Neural progenitor cell (in vitro differentiated cells): ENCODE data around the gene G3BP2. TPM values are rescaled to one million over a fixed set of nuclear protein-coding genes. Genes with fewer than 3 reads are reported as not detected.

ENCODE experiments used
- DNase-seq: peaks from one replicate; pipeline ENCODE4 v3.0.0-alpha.2; 2016; ENCODE audit warnings: low spot score
- H2AFZ ChIP-seq: fragments of 200-600 bp; sonication (generic); replicated peaks from 2 replicates; pipeline ENCODE4 v1.6.1; 2016; ENCODE audit warnings: antibody characterized with exemption
- H3F3A ChIP-seq: fragments of 200-600 bp; sonication (generic); 2 replicates; pipeline ENCODE4 v1.6.1; 2016; ENCODE audit warnings: antibody characterized with exemption, low read depth
- H3K27ac ChIP-seq: fragments of 200-600 bp; sonication (generic); 2 replicates; pipeline ENCODE4 v1.5.1; 2016; ENCODE audit warnings: mild to moderate bottlenecking
- H3K27me3 ChIP-seq: fragments of 200-600 bp; sonication (generic); 2 replicates; pipeline ENCODE4 v1.6.1; 2016; ENCODE audit warnings: mild to moderate bottlenecking, moderate library complexity
- H3K36me3 ChIP-seq: fragments of 200-600 bp; sonication (generic); 2 replicates; pipeline ENCODE4 v1.5.1; 2016
- H3K4me1 ChIP-seq: fragments of 200-600 bp; sonication (generic); 2 replicates; pipeline ENCODE4 v1.6.1; 2016; ENCODE audit warnings: mixed run types
- H3K4me2 ChIP-seq: fragments of 200-600 bp; sonication (generic); 2 replicates; pipeline ENCODE4 v1.6.1; 2016
- H3K4me3 ChIP-seq: fragments of 200-600 bp; sonication (generic); 2 replicates; pipeline ENCODE4 v1.5.1; 2016
- H3K79me2 ChIP-seq: fragments of 200-600 bp; sonication (generic); 2 replicates; pipeline ENCODE4 v1.6.1; 2016; ENCODE audit warnings: low read depth
- H3K9ac ChIP-seq: fragments of 200-600 bp; sonication (generic); 2 replicates; pipeline ENCODE4 v1.6.1; 2016
- H3K9me3 ChIP-seq: fragments of 200-600 bp; sonication (generic); 2 replicates; pipeline ENCODE4 v1.5.1; 2016; ENCODE audit warnings: low read depth
- H4K20me1 ChIP-seq: fragments of 200-600 bp; sonication (generic); 2 replicates; pipeline ENCODE4 v1.6.1; 2016; ENCODE audit warnings: low read depth
- H3K27ac Mint-ChIP-seq: 3 replicates; pipeline ENCODE4 v1.8.0; 2021; ENCODE audit warnings: mixed read lengths
- H3K27me3 Mint-ChIP-seq: 2 replicates; pipeline ENCODE4 v1.8.0; 2022; ENCODE audit warnings: low read depth, mild to moderate bottlenecking, inconsistent platforms, moderate library complexity, mixed read lengths; ENCODE audit not compliant: insufficient read depth
- H3K36me3 Mint-ChIP-seq: 3 replicates; pipeline ENCODE4 v1.8.0; 2021; ENCODE audit warnings: mixed read lengths
- H3K4me1 Mint-ChIP-seq: 3 replicates; pipeline ENCODE4 v1.8.0; 2021; ENCODE audit warnings: mixed read lengths
- H3K4me3 Mint-ChIP-seq: 3 replicates; pipeline ENCODE4 v1.8.0; 2021; ENCODE audit warnings: mild to moderate bottlenecking, moderate library complexity, mixed read lengths
- H3K9me3 Mint-ChIP-seq: 3 replicates; pipeline ENCODE4 v1.8.0; 2020; ENCODE audit warnings: mixed read lengths
- EZH2 ChIP-seq: fragments of 200-600 bp; sonication (generic); IDR thresholded peaks from 2 replicates; pipeline ENCODE4 v1.6.1; 2017; ENCODE audit warnings: antibody characterized with exemption, mild to moderate bottlenecking, moderate library complexity
- EZH2phosphoT487 ChIP-seq: fragments of 200-600 bp; sonication (generic); IDR thresholded peaks from 2 replicates; pipeline ENCODE4 v1.6.1; 2017; ENCODE audit warnings: antibody characterized with exemption
- total RNA-seq: library from RNA; depleted of rRNA; stranded (reverse); fragments of >200 nt; gene quantifications from 2 replicates; pipeline ENCODE4 v1.2.3, GENCODE V29; 2015; ENCODE audit warnings: low replicate concordance
- TF ChIP-seq, protein P1 (sequence below): fragments of 200-600 bp; sonication (generic); IDR thresholded peaks from 2 replicates; pipeline ENCODE4 v1.5.1; 2017; ENCODE audit warnings: antibody characterized with exemption, mild to moderate bottlenecking

Gene G3BP2
- total RNA-seq, 1 donor from 2014 or later: 241 TPM

DNA sequence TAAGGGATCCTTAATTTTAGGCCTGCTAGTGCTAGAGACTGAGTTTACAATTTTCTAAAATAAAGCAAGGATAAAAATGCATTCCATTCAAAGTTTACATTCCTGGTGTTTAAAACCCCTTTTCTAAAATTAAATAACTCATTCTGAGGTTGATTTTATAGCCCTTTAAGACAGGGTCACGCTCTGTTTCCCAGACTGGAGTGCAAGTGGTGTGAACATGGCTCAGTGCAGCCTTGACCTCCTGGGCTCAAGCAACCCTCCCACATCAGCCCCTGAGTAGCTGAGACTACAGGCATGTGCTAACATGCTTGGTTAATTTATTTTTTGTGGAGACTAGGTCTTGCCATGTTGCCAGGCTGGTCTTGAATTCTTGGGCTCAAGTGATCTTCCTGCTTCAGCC lies 36.0 kb downstream of the G3BP2 start:
- Histone ChIP-seq H3K4me3 (no peak overlapping the region), H3K4me2 (no peak overlapping the region), H2AFZ (no peak overlapping the region), H4K20me1 (no peaks in the 10 kb centered on the region), H3F3A (peaks cover 9% of the 10 kb centered on the region), H3K9me3 (no peaks in the 10 kb centered on the region), H3K27ac (no peak overlapping the region), H3K36me3 (no peaks in the 10 kb centered on the region), H3K9ac (no peak overlapping the region), H3K79me2 (no peaks in the 10 kb centered on the region), H3K27me3 (no peaks in the 10 kb centered on the region), H3K4me1 (no peaks in the 10 kb centered on the region)
- no peak overlapping the region for H3K4me3 Mint-ChIP-seq
- no peak for DNase-seq
- no peak overlapping the region for H3K27ac Mint-ChIP-seq
- H3K27me3 Mint-ChIP-seq: peaks cover 2% of the 10 kb centered on the region
- no peaks in the 10 kb centered on the region for H3K4me1 Mint-ChIP-seq
- H3K9me3 Mint-ChIP-seq: no peaks in the 10 kb centered on the region
- TF ChIP-seq EZH2phosphoT487: no peak
- TF ChIP-seq, protein P1, sequence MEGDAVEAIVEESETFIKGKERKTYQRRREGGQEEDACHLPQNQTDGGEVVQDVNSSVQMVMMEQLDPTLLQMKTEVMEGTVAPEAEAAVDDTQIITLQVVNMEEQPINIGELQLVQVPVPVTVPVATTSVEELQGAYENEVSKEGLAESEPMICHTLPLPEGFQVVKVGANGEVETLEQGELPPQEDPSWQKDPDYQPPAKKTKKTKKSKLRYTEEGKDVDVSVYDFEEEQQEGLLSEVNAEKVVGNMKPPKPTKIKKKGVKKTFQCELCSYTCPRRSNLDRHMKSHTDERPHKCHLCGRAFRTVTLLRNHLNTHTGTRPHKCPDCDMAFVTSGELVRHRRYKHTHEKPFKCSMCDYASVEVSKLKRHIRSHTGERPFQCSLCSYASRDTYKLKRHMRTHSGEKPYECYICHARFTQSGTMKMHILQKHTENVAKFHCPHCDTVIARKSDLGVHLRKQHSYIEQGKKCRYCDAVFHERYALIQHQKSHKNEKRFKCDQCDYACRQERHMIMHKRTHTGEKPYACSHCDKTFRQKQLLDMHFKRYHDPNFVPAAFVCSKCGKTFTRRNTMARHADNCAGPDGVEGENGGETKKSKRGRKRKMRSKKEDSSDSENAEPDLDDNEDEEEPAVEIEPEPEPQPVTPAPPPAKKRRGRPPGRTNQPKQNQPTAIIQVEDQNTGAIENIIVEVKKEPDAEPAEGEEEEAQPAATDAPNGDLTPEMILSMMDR: no peak
- H3K36me3 Mint-ChIP-seq: peaks cover 6% of the 10 kb centered on the region

DNA sequence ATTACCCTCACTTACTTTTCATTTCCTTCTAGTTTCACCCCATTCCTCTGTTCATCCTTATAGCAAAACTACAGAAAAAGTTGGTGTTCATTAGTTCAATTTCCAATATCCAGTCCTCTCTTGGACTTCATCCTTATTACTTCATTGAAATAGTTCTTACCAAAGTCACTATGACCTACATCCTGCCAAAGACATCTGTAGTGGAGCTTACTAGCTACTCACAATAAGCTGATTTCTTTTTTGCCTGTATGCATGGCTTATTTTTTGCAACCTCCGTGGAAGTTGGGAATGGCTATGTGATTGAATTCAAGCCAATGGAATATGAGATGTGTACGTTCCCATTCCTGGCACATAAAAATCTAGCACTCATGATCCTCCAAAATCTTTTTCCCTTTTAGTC lies 38.3 kb downstream of the G3BP2 start:
- Histone ChIP-seq H3K27me3 (no peaks in the 10 kb centered on the region), H2AFZ (no peak overlapping the region), H3K9me3 (no peaks in the 10 kb centered on the region), H3K27ac (no peak overlapping the region), H4K20me1 (no peaks in the 10 kb centered on the region), H3K4me3 (no peak overlapping the region), H3F3A (peaks cover 7% of the 10 kb centered on the region), H3K4me1 (peaks cover 4% of the 10 kb centered on the region), H3K36me3 (no peaks in the 10 kb centered on the region), H3K79me2 (no peaks in the 10 kb centered on the region), H3K9ac (no peak overlapping the region), H3K4me2 (no peak overlapping the region)
- H3K36me3 Mint-ChIP-seq: peaks cover 3% of the 10 kb centered on the region
- peaks cover 2% of the 10 kb centered on the region for H3K27me3 Mint-ChIP-seq
- TF ChIP-seq, protein P1: no peak
- H3K27ac Mint-ChIP-seq: no peak overlapping the region
- H3K9me3 Mint-ChIP-seq: no peaks in the 10 kb centered on the region
- peaks cover 7% of the 10 kb centered on the region for H3K4me1 Mint-ChIP-seq
- no peak overlapping the region for H3K4me3 Mint-ChIP-seq
- DNase-seq: no peak

DNA sequence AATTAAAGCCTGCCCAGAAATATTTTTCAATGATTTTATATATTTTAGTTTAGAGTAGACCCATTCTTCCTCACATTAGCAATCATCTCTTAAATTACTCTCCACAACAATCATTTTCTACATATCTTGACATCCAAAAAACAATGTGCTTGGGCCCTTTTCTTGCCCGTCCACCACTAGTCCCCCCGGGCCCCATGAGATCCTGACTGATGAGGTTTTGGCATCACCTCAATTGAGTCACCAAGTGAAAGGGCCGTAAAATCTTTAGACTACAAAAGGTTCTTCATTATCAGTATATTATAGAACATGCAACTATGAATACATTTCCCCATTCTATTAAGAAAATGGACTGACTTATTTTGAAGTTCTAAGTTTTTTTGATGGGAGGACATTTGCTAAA lies 38.9 kb downstream of the G3BP2 start:
- Mint-ChIP-seq H3K9me3 (no peaks in the 10 kb centered on the region), H3K36me3 (no peaks in the 10 kb centered on the region), H3K27me3 (peaks cover 3% of the 10 kb centered on the region), H3K4me3 (no peak overlapping the region), H3K4me1 (peaks cover 8% of the 10 kb centered on the region), H3K27ac (no peak overlapping the region)
- H2AFZ ChIP-seq: no peak overlapping the region
- no peak for DNase-seq
- peaks cover 4% of the 10 kb centered on the region for H3K4me1 ChIP-seq
- no peak overlapping the region for H3K4me2 ChIP-seq
- no peaks in the 10 kb centered on the region for H3K36me3 ChIP-seq
- no peak overlapping the region for H3K9ac ChIP-seq
- H3K4me3 ChIP-seq: no peak overlapping the region
- H3K27ac ChIP-seq: no peak overlapping the region
- no peaks in the 10 kb centered on the region for H4K20me1 ChIP-seq
- H3K27me3 ChIP-seq: no peaks in the 10 kb centered on the region
- no peak for TF ChIP-seq EZH2phosphoT487
- TF ChIP-seq, protein P1: no peak
- TF ChIP-seq EZH2: no peak
- H3K9me3 ChIP-seq: no peaks in the 10 kb centered on the region
- no peaks in the 10 kb centered on the region for H3K79me2 ChIP-seq
- peaks cover under 1% of the 10 kb centered on the region for H3F3A ChIP-seq

DNA sequence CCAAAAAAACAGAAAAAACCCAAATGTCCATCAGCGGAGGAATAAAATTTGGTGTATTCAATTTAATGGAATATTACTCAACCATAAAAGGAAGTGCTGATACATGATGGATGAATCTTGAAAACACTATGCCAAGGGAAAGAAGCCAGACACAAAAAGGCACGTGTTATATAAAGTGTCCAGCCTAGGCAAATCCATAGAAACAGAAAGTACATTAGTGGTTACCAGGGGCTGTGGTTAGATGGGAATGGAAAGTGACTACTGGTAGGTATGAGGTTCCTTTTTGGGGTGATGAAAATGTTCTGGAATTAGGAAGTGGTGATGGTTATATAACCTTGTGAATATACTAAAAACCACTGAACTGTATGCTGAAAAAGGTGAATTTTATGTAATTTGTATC lies 39.4 kb downstream of the G3BP2 start:
- DNase-seq: no peak

More for the DNA sequence above, 39.4 kb downstream of the G3BP2 start:
- Histone ChIP-seq H3K27me3 (no peaks in the 10 kb centered on the region), H3K4me3 (no peak overlapping the region), H3K36me3 (no peaks in the 10 kb centered on the region), H2AFZ (no peak overlapping the region), H4K20me1 (no peaks in the 10 kb centered on the region), H3K4me1 (peaks cover 4% of the 10 kb centered on the region), H3F3A (no peaks in the 10 kb centered on the region), H3K27ac (no peak overlapping the region), H3K79me2 (no peaks in the 10 kb centered on the region), H3K4me2 (no peak overlapping the region), H3K9ac (no peak overlapping the region), H3K9me3 (no peaks in the 10 kb centered on the region)
- no peaks in the 10 kb centered on the region for H3K36me3 Mint-ChIP-seq
- H3K27me3 Mint-ChIP-seq: peaks cover 3% of the 10 kb centered on the region
- H3K4me1 Mint-ChIP-seq: peaks cover 8% of the 10 kb centered on the region
- no peak overlapping the region for H3K4me3 Mint-ChIP-seq
- H3K27ac Mint-ChIP-seq: no peak overlapping the region
- H3K9me3 Mint-ChIP-seq: no peaks in the 10 kb centered on the region
- TF ChIP-seq EZH2 (no peak), EZH2phosphoT487 (no peak)
- TF ChIP-seq, protein P1: no peak
